Measurements from ENCODE around the gene TRAPPC2L.
"Not testable (repeated sequence)": the region's sequence is repeated elsewhere in the genome, so short reads cannot be mapped to it uniquely, and the experiment has no call there.

Gene TRAPPC2L

DNA sequence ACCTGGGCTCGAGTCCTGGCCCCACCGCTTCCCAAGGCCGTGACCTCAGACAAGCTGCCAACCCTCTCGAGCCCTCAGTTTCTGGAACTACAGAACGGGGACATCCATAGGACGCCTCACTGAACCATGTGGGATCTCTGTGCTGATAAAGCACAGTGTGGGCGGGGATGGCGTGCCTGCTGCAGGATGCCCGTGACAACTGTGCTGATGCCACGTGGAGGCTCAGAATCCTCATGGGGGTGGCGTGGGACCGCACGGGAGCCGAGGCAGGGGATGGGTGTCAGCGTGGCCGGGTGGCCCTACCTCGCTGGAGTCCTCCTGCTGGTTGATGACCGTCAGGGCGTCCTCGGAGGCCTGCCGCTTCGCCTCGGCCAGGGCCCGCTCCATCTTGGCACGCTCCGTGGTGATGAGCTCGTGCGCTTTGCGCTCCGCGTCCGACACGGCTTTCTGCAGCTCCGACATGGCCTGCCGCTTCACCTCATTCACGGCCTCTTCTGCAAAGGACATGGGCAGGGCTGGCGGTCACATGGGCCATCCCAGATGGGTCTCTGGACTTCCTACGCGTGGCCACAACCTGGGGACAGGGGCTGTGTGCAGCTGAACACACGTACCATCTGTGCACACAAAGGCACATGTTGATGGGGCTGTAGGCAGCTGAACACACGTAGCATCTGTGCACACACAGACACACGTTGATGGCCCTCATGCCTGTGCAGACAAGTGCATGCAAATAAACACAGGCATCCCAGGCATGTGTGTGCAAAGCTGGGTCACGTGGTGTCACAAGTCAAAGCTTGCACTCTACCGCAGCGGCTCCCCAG is 22.2 kb downstream of the TRAPPC2L start:
- DNase-seq (ENCODE audit: low spot score): no peak

DNA sequence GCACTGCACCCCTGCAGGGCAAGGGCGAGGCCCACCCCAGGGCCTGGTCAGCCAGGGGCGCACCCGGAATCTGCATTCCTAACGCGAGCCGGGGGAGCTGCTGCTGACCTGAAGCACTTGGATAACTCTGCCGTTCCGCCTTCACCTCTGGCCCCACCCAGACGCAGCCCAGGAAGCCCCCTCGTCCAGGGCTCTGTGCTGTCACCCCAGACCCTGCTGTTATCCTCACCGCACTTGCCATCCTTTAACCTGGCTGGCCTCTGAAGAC is 22.8 kb downstream of the TRAPPC2L start:
- DNase-seq (ENCODE audit: low spot score): no peak

GRCh38 chr16:88880226-88881006 is 23.5 kb downstream of the TRAPPC2L start:
- DNase-seq (ENCODE audit: low spot score): no peak

DNA sequence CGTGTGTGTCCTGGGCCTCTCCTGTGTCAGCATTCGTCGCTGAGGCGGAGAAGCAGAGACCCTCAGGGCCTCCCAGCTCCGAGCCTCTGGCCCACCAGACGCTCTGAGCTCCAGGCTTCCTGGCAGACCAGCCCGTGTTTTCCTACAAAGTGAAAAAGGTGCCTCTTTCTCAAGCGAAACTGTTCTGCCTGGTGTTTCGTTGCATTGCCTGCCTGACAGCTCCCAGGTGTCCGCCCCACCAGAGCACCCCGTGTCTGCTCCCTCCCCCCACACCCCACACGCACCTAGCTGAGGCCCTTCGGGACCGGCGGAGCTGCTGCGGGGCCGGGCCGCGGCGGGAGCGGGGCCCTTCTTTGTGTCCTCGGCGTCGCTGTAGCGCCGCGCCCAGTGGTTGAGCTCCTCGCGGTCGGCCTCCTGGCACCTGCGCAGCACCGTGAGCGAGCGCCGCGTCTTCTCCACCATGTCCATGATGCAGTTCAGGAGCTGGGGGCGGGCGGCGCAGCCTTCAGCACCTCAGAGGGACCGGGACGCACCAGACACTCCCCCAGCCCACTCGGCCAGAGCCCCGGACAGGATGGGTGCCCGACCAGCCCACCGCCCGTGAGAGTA is 24.2 kb downstream of the TRAPPC2L start:
- DNase-seq (ENCODE audit: low spot score): no peak

- no peak for DNase-seq (ENCODE audit: low spot score)
Observed at GRCh38 chr16:88881675-88882357, 24.9 kb downstream of the TRAPPC2L start.

DNA sequence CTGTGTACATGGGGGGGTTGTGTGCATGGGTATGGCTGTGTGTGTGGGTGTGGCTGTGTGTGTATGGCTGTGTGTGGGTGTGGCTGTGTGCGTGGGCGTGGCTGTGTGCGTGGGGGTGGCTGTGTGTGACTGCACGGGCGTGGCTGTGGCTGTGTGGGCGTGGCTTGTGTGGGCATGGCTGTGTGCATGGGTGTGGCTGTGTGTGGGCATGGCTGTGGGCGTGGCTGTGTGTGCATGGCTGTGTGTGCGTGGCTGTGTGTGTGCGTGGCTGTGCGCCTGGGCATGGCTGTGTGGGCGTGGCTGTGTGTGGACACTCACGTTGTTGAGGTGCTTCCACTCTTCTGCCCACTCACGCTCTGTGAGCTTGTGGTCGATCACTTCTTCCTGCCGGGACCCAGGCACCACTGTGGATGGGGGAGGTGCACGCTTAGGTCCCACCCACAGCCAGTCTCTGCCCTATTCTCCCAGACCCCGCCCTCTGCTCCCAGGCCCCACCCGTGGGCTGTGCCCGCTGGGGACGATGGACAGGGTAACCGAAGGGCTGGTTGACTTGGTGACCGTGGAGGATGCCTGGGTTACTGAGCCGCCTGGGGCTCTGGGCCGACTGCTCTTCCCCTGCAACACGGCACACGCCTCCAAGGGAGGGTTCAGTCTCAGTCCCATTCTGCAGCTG is 25.6 kb downstream of the TRAPPC2L start:
- no peak for DNase-seq (ENCODE audit: low spot score)

GRCh38 chr16:88883117-88883895 is 26.4 kb downstream of the TRAPPC2L start:
- DNase-seq (ENCODE audit: low spot score): no peak

GRCh38 chr16:88883946-88884345 is 27.0 kb downstream of the TRAPPC2L start:
- DNase-seq (ENCODE audit: low spot score): no peak

DNA sequence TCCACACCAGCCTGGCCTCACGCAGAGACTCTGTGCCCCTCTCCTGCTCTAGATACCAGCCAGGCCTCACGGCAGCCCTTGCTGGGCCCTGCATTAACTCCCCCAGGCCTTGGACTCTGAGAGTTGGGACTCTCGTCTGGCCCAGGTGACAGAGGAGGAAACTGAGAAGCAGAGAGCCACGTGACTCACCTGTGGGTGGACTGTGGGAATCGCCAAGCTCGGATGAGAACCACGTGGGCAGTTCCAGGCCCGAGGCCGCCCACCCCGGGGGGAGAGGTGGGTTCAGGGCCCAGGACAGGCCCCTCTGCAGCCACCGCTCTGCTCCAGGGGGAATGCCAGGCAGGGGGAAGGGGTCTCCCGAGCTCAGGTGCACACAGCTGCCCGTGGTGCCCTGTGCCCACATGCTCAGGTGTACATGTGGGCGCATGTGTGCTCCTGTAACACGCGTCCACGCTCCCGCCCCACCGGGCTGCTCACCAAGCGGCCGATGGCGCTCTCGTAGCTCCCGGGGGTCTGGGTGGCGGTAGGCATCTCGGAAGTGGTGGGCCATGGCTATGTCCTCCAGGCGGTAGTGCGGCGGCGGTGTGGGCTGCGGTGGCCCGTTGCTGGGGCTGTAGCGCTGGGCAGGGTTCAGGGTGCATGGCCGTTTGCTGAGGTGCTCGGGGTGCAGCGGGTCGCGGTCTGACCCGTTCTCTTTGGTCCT is 27.8 kb downstream of the TRAPPC2L start:
- no peak for DNase-seq (ENCODE audit: low spot score)

GRCh38 chr16:88885693-88886280 is 28.9 kb downstream of the TRAPPC2L start:
- DNase-seq (ENCODE audit: low spot score): no peak

DNA sequence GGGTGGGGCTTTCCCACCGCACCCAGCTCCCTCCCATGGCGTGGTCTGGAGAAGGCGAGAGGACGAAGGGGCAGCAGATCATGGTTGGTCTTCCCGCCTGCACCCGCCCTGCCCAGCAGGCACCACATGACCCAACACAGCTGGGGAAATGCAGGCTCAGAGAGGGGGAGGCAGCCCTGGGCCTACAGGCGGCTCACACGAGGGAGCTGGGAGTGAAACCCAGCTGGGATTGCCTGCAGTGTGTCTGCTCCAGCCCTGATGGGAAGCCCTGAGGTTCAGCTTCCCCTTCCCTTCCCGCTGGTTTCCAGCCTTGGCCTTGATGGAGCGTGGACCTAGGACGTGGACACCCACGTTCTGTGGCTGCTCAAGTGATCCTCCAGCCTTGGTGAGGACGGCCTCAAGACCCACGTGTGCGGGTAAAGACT is 29.5 kb downstream of the TRAPPC2L start:
- no peak for DNase-seq (ENCODE audit: low spot score)

GRCh38 chr16:88886845-88887521 is 30.1 kb downstream of the TRAPPC2L start:
- DNase-seq (ENCODE audit: low spot score): no peak

- no peak for DNase-seq (ENCODE audit: low spot score)
Observed at GRCh38 chr16:88888057-88888456, 31.1 kb downstream of the TRAPPC2L start.

DNA sequence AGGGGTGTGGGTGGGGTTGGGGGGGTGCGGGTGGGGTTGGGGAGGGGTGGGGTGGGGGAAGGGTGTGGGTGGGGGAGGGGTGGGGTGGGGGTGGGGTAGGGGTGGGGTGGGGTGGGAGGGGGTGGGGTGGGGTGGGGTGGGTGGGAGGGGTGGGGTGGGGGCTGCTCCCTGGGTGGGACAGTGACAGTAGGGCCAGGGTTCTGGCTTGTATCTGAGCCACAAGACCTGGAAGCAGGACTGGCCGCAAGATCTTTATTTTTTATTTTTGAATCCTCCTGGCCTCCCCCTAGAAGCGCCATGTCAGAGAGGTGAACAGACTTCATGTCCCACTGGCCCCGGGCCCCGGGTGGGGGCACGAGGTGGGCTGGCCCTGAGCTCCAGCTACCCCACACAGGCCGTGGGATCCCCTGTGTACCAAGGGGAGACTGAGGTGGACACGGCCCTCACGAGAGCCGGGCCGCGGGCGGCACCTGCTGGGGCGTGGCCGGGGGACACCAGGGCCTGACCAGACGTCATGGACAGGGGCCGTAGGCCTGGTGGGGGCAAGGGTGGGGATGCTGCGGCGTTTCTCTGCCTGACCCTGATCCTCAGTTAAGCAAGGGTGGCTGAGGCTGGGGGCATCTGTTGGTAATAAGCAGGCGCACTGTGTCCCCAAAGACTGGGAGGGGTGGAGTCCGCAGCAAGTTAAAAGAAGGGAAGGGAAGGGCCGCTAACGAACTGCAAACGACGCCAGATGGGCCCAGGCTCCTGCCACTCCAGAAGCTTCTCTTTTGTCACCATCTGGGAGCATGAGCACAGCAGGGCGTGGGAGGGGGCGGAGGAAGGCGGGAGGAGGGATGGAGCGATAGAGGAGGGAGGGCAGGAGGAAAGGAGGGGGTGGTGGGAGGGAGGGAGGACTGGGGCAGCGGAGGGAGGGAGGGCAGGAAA is 31.8 kb downstream of the TRAPPC2L start:
- DNase-seq (ENCODE audit: low spot score): no peak

- not testable (repeated sequence) for DNase-seq (ENCODE audit: low spot score)
Observed at GRCh38 chr16:88889702-88890352, 32.9 kb downstream of the TRAPPC2L start.

DNA sequence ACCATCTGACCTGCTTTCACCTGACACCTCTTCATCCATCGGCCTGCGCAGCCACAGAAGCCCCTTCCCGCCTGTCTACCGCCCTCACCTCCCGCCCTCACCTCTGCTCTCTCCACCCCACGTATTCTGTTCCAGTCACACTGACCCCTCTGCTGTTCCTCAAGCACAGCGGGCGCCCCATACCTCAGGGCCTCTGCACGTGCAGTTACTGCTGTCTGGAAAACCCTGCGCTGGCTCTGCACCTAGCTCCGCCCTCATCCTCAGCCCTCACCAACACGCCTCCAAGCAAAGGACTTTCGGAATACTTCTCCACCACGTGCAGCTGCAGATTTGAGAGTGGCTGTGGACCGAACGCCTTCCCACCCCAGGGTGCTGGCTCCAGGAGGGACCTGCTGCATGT is 34.2 kb downstream of the TRAPPC2L start:
- DNase-seq (ENCODE audit: low spot score): no peak

- DNase-seq (ENCODE audit: low spot score): no peak
Observed at GRCh38 chr16:88892065-88892464, 35.1 kb downstream of the TRAPPC2L start.
